Gastroesophageal sphincter (tissue), 4 donors: ENCODE data around the gene USP5. TPM values are rescaled to one million over a fixed set of nuclear protein-coding genes. Genes with fewer than 3 reads are reported as not detected.

Source experiments
- ATAC-seq: fragments of 150-250 bp; one replicate; pipeline ENCODE4 v1.9.1; 2016; ENCODE audit warnings: mild to moderate bottlenecking, moderate library complexity
- H3K27ac ChIP-seq, 4 donors: fragments of 200-600 bp; sonication (generic) in 3 of 4; 1 replicate in 3 of 4; 2 replicates in 1 of 4; pipeline ENCODE4 v1.5.1; 2016 to 2019
- H3K27me3 ChIP-seq: fragments of 200-600 bp; sonication (generic); one replicate; pipeline ENCODE4 v1.5.1; 2019
- H3K36me3 ChIP-seq, 2 donors: fragments of 200-600 bp; sonication (generic); one replicate each; pipeline ENCODE4 v1.5.1; 2019; ENCODE audit warnings: control low read depth in 1 of 2
- H3K4me1 ChIP-seq, 3 donors: fragments of 200-600 bp; sonication (generic); 1 replicate in 2 of 3; 2 replicates in 1 of 3; pipeline ENCODE4 v1.5.1; 2016 to 2019; ENCODE audit warnings: control low read depth in 2 of 3
- H3K4me3 ChIP-seq, 2 donors: fragments of 200-600 bp; sonication (generic); one replicate each; pipeline ENCODE4 v1.5.1; 2019; ENCODE audit warnings: mild to moderate bottlenecking in 1 of 2, moderate library complexity in 1 of 2
- H3K9me3 ChIP-seq, 3 donors: fragments of 200-600 bp; sonication (generic); one replicate each; pipeline ENCODE4 v1.5.1; 2017 to 2019; ENCODE audit warnings: control low read depth in 2 of 3
- EP300 ChIP-seq: sonication (generic); formaldehyde crosslinking; IDR thresholded peaks from one replicate; pipeline ENCODE4 v1.6.1; 2017; ENCODE audit warnings: antibody characterized with exemption, mild to moderate bottlenecking
- POLR2A ChIP-seq, 2 donors: fragments of 450-650 bp; IDR thresholded peaks; one replicate each; pipeline ENCODE4 v1.6.1; 2017; ENCODE audit warnings: antibody characterized with exemption in 2 of 2, mild to moderate bottlenecking in 2 of 2, moderate library complexity in 1 of 2
- POLR2AphosphoS5 ChIP-seq: sonication (generic); formaldehyde crosslinking; IDR thresholded peaks from one replicate; pipeline ENCODE4 v1.6.1; 2017; ENCODE audit warnings: antibody characterized with exemption
- WGBS, 2 donors: methylation state at CpG; one replicate each; pipeline ENCODE4 v1.1.5; 2018; ENCODE audit warnings: low coverage in 1 of 2; 5-methylcytosine and 5-hydroxymethylcytosine counted together
- total RNA-seq, 4 donors: library from RNA; depleted of rRNA; stranded (reverse); fragments of >200 nt; gene quantifications; one replicate each; pipeline ENCODE4 v1.1.0, GENCODE V29; 2016
- TF ChIP-seq, protein P1 (sequence below), 4 experiments: fragments of 200-600 bp in 2 of 4; fragments of 450-650 bp in 2 of 4; sonication (generic) in 1 of 4; IDR thresholded peaks; one replicate each; pipeline ENCODE4 v1.5.1; 2017 to 2019; ENCODE audit warnings: antibody characterized with exemption in 4 of 4, mild to moderate bottlenecking in 2 of 4, moderate library complexity in 2 of 4

The USP5 gene
- total RNA-seq, 4 donors from 2014 or later = 43.4 to 70.9 (median 65.0) TPM

DNA sequence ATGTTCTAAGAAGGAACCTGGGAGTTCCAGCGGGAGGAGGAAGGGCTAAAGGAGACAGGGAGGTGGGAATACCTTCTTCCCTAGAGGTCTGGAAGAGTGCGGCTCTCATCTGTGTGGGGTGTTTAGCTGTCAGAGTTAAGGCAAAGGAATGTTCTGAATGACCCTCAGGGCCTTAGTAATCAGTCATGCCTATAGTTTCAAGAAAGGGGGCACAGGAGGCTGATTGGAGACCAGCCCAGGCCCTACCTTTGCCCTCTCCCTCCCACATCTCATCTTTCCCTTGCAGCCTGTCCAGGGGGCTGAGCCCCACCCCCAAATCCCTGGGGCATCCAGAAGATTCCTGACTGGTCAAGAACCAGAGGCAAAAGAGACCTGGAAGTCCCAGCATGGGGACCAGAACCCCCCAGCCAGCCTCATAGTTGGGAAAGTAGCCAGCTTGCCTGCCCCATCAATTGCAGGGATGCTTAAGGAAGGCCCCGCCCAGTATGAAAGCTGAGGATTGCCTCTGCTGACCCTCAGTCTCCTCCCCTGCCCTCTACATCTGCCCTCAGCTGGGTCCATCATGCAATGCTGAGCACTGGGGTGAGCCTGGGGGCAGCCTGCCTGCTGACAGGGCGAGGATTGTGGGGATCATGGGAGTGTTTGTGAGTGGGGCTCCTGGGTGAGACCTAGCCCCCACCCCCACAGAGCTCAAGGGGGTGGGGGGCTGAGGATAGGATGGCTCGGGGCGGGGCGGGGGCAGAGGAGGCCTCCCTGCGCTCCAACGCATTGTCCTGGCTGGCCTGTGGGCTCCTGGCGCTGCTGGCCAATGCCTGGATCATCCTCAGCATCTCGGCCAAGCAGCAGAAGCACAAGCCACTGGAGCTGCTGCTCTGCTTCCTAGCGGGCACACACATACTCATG is 28.5 kb upstream of the USP5 start:
- ATAC-seq = no peak
- Histone ChIP-seq H3K4me3 (no peak overlapping the region), H3K36me3 (no peaks in the 10 kb centered on the region), H3K27ac (no peak overlapping the region), H3K9me3 (no peaks in the 10 kb centered on the region), H3K27me3 (peaks cover 31% of the 10 kb centered on the region), H3K4me1 (peaks cover 0 to 66% (median 37%) of the 10 kb centered on the region in 3 donors)
- TF ChIP-seq EP300 (no peak), POLR2A (IDR thresholded peaks at IDR 0.05) (no peak), POLR2AphosphoS5 (no peak)
- TF ChIP-seq, protein P1, sequence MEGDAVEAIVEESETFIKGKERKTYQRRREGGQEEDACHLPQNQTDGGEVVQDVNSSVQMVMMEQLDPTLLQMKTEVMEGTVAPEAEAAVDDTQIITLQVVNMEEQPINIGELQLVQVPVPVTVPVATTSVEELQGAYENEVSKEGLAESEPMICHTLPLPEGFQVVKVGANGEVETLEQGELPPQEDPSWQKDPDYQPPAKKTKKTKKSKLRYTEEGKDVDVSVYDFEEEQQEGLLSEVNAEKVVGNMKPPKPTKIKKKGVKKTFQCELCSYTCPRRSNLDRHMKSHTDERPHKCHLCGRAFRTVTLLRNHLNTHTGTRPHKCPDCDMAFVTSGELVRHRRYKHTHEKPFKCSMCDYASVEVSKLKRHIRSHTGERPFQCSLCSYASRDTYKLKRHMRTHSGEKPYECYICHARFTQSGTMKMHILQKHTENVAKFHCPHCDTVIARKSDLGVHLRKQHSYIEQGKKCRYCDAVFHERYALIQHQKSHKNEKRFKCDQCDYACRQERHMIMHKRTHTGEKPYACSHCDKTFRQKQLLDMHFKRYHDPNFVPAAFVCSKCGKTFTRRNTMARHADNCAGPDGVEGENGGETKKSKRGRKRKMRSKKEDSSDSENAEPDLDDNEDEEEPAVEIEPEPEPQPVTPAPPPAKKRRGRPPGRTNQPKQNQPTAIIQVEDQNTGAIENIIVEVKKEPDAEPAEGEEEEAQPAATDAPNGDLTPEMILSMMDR (IDR thresholded peaks at IDR 0.05) = no peak
- WGBS, 2 donors = 47 to 74% methylated on average over 2 of the region's 12 CpGs

DNA sequence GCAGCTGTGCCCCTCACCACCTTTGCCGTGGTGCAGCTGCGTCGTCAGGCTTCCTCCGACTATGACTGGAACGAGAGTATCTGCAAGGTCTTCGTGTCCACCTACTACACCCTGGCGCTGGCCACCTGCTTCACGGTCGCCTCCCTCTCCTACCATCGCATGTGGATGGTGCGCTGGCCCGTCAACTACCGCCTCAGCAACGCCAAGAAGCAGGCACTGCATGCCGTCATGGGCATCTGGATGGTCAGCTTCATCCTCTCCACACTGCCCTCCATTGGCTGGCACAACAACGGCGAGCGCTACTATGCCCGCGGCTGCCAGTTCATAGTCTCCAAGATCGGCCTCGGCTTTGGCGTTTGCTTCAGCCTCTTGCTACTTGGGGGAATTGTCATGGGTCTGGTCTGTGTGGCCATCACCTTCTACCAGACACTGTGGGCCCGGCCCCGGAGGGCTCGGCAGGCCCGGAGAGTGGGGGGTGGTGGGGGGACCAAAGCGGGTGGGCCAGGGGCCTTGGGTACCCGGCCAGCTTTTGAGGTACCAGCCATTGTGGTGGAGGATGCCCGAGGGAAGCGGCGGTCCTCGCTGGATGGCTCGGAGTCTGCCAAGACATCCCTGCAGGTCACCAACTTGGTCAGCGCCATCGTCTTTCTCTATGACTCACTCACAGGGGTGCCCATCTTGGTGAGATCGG is 27.7 kb upstream of the USP5 start:
- ATAC-seq = no peak

DNA sequence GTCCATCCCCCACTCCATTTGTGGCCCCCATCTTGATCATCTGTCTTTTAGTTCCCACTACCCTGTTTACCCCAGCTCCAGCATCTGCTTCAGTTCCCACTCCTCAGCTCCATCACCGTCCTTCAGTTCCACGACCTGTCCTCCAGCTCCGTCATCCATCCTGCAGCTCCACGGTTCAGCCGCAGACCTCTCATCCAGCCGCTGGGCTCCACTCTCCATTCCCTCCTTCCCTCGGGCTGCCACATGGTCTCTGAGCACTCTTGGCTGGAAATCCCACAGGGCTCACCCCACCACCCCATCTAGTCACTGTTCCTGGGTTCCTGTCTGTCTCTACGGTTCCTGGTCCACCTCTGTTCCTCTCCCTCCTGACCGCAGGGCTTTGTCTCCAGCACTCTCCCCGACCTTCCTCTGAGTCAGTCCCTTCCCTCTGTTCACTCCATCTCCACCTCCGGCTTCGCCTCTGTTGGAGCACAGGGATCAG is 27.0 kb upstream of the USP5 start:
- Histone ChIP-seq H3K27me3 (peaks cover 31% of the 10 kb centered on the region), H3K4me3 (peak overlapping the region in 1 of 2 donors; percentile 18), H3K4me1 (peaks cover 0 to 77% (median 44%) of the 10 kb centered on the region in 3 donors), H3K27ac (peak overlapping the region in 1 of 4 donors; percentile 12), H3K36me3 (peaks cover 0 to under 1% of the 10 kb centered on the region in 2 donors), H3K9me3 (no peaks in the 10 kb centered on the region)
- WGBS, 2 donors = 41 to 64% methylated on average over 7 to 12 of the region's 12 CpGs
- ATAC-seq = no peak
- no peak for TF ChIP-seq POLR2A (IDR thresholded peaks at IDR 0.05)
- no peak for TF ChIP-seq POLR2AphosphoS5
- TF ChIP-seq EP300 = no peak
- TF ChIP-seq, protein P1 (IDR thresholded peaks at IDR 0.05) = no peak

More for the DNA sequence above, 27.7 kb upstream of the USP5 start:
- Histone ChIP-seq H3K4me3 (no peak overlapping the region), H3K36me3 (no peaks in the 10 kb centered on the region), H3K27me3 (peaks cover 31% of the 10 kb centered on the region), H3K9me3 (no peaks in the 10 kb centered on the region), H3K27ac (no peak overlapping the region), H3K4me1 (peaks cover 0 to 70% (median 37%) of the 10 kb centered on the region in 3 donors)
- TF ChIP-seq, protein P1 (IDR thresholded peaks at IDR 0.05) = no peak
- no peak for TF ChIP-seq POLR2A (IDR thresholded peaks at IDR 0.05)
- no peak for TF ChIP-seq EP300
- no peak for TF ChIP-seq POLR2AphosphoS5
- WGBS, 2 donors = 82 to 95% methylated on average over 8 of the region's 37 CpGs

DNA sequence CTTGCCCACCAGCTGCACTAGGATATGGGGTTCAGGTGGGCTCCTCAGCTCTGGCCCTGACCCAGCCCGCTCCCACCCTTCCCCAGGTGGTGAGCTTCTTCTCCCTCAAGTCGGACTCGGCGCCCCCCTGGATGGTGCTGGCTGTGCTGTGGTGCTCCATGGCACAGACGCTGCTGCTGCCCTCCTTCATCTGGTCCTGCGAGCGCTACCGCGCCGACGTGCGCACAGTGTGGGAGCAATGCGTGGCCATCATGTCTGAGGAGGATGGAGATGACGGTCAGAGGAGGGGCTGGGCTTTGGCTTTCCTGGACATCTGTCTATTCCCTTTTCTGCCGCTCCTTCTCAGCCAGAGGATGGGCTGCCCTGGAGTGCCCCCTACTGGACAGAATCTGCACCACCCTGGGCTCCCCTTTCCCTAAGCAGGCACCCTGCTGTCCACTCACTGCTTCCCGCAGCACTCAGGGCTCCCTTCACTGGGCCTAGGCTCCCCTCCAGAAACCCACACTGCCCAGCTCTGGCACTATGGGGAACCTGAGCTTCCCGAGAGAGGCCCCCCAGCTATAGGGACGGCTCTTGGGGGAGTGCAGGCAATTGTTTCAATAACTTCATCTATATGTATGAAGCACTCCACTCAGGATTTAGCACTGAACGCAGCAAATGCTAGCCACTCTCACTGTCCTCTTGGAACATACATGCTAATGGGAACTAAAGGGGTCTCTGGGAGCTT is 26.4 kb upstream of the USP5 start:
- no peaks in the 10 kb centered on the region for H3K9me3 ChIP-seq
- H3K4me3 ChIP-seq = peak overlapping the region in 1 of 2 donors; percentile 18
- peaks cover 0 to 83% (median 47%) of the 10 kb centered on the region in 3 donors for H3K4me1 ChIP-seq
- H3K27me3 ChIP-seq = peaks cover 31% of the 10 kb centered on the region
- 0% methylated on average over 1 of the region's 19 CpGs; no CpG with 5 or more reads in 1 of the 2 donors for WGBS, 2 donors
- TF ChIP-seq POLR2A (IDR thresholded peaks at IDR 0.05) = no peak
- TF ChIP-seq, protein P1 (IDR thresholded peaks at IDR 0.05) = peak in 3 of 4 experiments; percentile 93 to 96 (median 96)
- TF ChIP-seq EP300 = no peak
- peak; percentile 64 for ATAC-seq
- peaks cover 0 to 6% of the 10 kb centered on the region in 2 donors for H3K36me3 ChIP-seq
- peak overlapping the region in 1 of 4 donors; percentile 12 for H3K27ac ChIP-seq
